Transverse colon (tissue), 3 donors: ENCODE measurements around the gene IMPACT.

Experiments
- EP300 ChIP-seq: sonication (generic); formaldehyde crosslinking; IDR thresholded peaks from one replicate; pipeline ENCODE4 v1.6.1; 2017; ENCODE audit warnings: antibody characterized with exemption, low read depth
- TF ChIP-seq, protein P1 (sequence below), 5 experiments: fragments of 200-600 bp in 3 of 5; fragments of 450-650 bp in 2 of 5; sonication (generic) in 3 of 5; IDR thresholded peaks; 1 replicate in 2 of 5; 2 replicates in 3 of 5; pipeline ENCODE4 v1.5.1; 2016 to 2017; ENCODE audit warnings: antibody characterized with exemption in 5 of 5, inconsistent platforms in 3 of 5, mild to moderate bottlenecking in 2 of 5, moderate library complexity in 1 of 5

GRCh38 chr18:24491927-24492834 is 65.7 kb downstream of the IMPACT start:
- TF ChIP-seq, protein P1, sequence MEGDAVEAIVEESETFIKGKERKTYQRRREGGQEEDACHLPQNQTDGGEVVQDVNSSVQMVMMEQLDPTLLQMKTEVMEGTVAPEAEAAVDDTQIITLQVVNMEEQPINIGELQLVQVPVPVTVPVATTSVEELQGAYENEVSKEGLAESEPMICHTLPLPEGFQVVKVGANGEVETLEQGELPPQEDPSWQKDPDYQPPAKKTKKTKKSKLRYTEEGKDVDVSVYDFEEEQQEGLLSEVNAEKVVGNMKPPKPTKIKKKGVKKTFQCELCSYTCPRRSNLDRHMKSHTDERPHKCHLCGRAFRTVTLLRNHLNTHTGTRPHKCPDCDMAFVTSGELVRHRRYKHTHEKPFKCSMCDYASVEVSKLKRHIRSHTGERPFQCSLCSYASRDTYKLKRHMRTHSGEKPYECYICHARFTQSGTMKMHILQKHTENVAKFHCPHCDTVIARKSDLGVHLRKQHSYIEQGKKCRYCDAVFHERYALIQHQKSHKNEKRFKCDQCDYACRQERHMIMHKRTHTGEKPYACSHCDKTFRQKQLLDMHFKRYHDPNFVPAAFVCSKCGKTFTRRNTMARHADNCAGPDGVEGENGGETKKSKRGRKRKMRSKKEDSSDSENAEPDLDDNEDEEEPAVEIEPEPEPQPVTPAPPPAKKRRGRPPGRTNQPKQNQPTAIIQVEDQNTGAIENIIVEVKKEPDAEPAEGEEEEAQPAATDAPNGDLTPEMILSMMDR (IDR thresholded peaks at IDR 0.05), result no peak
- no peak for TF ChIP-seq EP300
